IPS DF 4.7 (cell line): ENCODE results near the gene WDCP.

Experiments
- DNase-seq: peaks from one replicate; pipeline ENCODE4 v3.0.0-alpha.2; 2013; ENCODE audit warnings: low spot score; ENCODE audit errors: extremely low read depth

Gene WDCP

GRCh38 chr2:24007693-24008092, 39.5 kb downstream of the WDCP start:
- DNase-seq: no peak

GRCh38 chr2:23994567-23994966, 52.6 kb downstream of the WDCP start:
- DNase-seq: no peak

- DNase-seq: no peak
Observed at GRCh38 chr2:23993736-23994269, 53.4 kb downstream of the WDCP start.

GRCh38 chr2:23992931-23993330, 54.3 kb downstream of the WDCP start:
- DNase-seq: no peak

- no peak for DNase-seq
Observed at GRCh38 chr2:23988371-23988770, 58.8 kb downstream of the WDCP start.
